Glutamatergic neuron (in vitro differentiated cells): ENCODE results near the gene MVB12B. TPM values are rescaled to one million over a fixed set of nuclear protein-coding genes. Genes with fewer than 3 reads are reported as not detected.

Source experiments
- DNase-seq: peaks from one replicate; pipeline ENCODE4 v3.0.0; 2022
- H3K27ac Mint-ChIP-seq: one replicate; pipeline ENCODE4 v1.8.0; 2020; ENCODE audit warnings: mild to moderate bottlenecking, mixed read lengths, inconsistent platforms; ENCODE audit not compliant: unreplicated experiment
- H3K27me3 Mint-ChIP-seq: one replicate; pipeline ENCODE4 v1.8.0; 2020; ENCODE audit warnings: mild to moderate bottlenecking, moderate library complexity, mixed read lengths, inconsistent platforms; ENCODE audit not compliant: unreplicated experiment
- H3K36me3 Mint-ChIP-seq: one replicate; pipeline ENCODE4 v1.8.0; 2020; ENCODE audit warnings: mild to moderate bottlenecking, mixed read lengths, inconsistent platforms; ENCODE audit not compliant: unreplicated experiment
- H3K4me1 Mint-ChIP-seq: one replicate; pipeline ENCODE4 v1.8.0; 2020; ENCODE audit warnings: mild to moderate bottlenecking, low read depth, mixed read lengths, inconsistent platforms; ENCODE audit not compliant: unreplicated experiment
- H3K4me3 Mint-ChIP-seq: one replicate; pipeline ENCODE4 v1.8.0; 2020; ENCODE audit warnings: mild to moderate bottlenecking, mixed read lengths, inconsistent platforms; ENCODE audit not compliant: unreplicated experiment
- H3K9me3 Mint-ChIP-seq: one replicate; pipeline ENCODE4 v1.8.0; 2020; ENCODE audit warnings: mild to moderate bottlenecking, moderate library complexity, mixed read lengths, inconsistent platforms; ENCODE audit not compliant: unreplicated experiment
- total RNA-seq: library from RNA; stranded (reverse); fragmentation: NEBNext Ultra II Directional; extraction: Animal tissue kit (Norgen Biotek cat#: 25700); gene quantifications from one replicate; pipeline ENCODE4 v1.2.1, GENCODE V29; 2021; ENCODE audit not compliant: unreplicated experiment
- TF ChIP-seq, protein P1 (sequence below): fragments of 200-600 bp; sonication (generic); IDR thresholded peaks from one replicate; pipeline ENCODE4 v1.5.0; 2021; ENCODE audit not compliant: partially characterized antibody, unreplicated experiment

Gene MVB12B
- total RNA-seq, 1 donor from 2014 or later = 41.1 TPM

DNA sequence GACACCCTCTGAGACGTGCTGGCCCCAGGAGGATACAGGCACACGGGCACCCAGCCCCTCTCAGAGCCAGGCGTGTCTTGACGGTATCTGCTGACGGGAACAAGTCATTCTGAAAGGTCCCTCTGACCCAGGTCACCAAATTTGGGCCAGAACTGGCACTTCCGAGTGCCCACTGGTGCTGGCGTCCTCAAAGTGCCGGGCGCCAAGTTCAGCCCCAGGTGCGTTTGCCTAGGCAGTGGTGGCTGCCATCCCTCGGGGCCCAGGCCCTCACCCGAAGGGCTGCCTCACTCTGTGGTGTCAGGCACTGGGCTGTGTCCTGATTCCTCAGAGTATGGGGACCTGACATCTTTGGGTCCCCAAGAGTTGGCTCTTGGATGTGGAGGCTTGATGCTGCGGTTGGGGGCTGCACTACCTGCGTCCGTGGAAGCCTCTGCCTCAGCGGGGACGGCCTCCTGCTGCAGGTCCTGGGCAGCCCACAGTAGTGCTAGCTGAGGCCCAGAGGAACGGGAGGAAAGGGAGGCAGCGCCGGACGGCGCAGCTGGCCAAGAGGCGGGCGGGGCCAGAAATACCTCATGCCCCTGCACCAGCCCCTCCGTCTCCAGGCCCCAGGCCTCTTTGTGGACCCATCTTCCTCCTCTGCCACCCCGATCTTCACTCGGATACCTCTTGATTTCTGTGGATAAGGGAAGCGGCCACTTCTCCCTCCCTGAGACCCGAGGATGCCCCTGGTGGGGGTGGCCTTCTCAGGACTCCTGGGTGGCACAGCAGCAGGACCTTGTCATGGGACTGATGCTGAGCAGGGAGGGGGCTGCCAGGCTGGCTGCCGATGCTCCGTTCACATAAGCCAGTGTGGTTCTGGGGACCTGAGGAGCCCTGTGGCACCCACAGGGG, 177.7 kb downstream of the MVB12B start:
- Mint-ChIP-seq H3K36me3 (peaks cover 8% of the 10 kb centered on the region), H3K4me3 (no peak overlapping the region), H3K27me3 (peaks cover 15% of the 10 kb centered on the region), H3K4me1 (peaks cover 6% of the 10 kb centered on the region), H3K27ac (no peak overlapping the region), H3K9me3 (peaks cover 2% of the 10 kb centered on the region)
- TF ChIP-seq, protein P1, sequence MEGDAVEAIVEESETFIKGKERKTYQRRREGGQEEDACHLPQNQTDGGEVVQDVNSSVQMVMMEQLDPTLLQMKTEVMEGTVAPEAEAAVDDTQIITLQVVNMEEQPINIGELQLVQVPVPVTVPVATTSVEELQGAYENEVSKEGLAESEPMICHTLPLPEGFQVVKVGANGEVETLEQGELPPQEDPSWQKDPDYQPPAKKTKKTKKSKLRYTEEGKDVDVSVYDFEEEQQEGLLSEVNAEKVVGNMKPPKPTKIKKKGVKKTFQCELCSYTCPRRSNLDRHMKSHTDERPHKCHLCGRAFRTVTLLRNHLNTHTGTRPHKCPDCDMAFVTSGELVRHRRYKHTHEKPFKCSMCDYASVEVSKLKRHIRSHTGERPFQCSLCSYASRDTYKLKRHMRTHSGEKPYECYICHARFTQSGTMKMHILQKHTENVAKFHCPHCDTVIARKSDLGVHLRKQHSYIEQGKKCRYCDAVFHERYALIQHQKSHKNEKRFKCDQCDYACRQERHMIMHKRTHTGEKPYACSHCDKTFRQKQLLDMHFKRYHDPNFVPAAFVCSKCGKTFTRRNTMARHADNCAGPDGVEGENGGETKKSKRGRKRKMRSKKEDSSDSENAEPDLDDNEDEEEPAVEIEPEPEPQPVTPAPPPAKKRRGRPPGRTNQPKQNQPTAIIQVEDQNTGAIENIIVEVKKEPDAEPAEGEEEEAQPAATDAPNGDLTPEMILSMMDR = peak; percentile 5
- DNase-seq = peak; percentile 9

DNA sequence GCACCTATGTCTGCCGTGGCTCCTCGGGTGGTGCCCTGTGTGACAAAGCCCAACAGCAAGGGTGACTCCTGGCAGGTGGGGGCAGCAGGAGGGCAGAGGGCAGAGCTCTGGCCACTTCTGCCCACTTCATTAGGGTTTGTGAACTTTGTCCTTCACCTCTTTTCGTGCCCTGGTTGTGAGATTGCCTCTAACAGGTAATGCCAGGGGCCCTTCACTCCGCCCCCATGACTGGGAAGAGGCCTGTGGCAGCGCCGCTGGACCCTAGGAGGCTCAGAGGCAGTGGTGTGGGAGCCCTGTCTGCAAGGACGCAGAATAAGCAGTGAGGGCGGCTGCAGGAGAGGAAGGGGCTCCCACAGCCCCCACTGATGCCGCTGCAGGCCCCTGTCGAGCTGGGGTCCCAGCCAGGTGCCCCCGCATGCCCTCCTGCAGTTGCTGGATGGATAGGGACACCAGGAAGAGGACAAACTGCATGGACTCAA, 178.4 kb downstream of the MVB12B start:
- Mint-ChIP-seq H3K27ac (no peak overlapping the region), H3K27me3 (peaks cover 15% of the 10 kb centered on the region), H3K9me3 (peaks cover 2% of the 10 kb centered on the region), H3K36me3 (peaks cover 8% of the 10 kb centered on the region), H3K4me1 (peaks cover 6% of the 10 kb centered on the region), H3K4me3 (no peak overlapping the region)
- DNase-seq = peak; percentile 8
- TF ChIP-seq, protein P1 = no peak

DNA sequence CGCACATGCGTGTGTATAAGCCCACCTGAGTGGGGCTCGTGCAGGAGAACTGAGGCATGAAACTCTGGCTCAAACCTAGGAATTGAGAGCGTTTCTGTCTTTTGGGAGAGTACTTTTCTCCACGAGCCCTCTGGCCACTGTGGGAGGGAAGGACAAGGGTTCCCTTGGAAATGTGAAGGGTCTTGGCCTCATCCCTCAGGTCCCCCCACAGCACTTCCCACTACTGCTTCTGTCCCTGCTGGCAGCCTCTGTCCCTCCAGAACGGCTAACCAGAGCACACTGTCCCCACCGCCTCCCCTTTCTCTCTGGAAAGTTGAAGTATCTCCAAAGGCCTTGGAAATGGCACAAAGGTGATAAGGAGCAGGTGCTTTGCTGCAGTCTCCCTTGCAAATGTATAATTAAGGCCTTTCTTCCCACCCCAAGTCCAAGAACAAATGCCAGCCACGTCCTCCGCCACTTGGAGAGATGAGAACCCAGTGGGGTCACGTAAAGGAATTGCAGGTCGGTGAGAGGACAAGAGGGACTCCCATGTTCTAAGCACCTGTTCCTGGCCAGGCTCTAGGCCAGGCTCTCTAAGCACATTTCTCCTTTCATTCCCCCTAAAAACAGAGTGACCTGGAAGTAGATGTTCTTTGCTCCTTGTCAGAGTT, 179.2 kb downstream of the MVB12B start:
- H3K9me3 Mint-ChIP-seq = peaks cover 2% of the 10 kb centered on the region
- peaks cover 8% of the 10 kb centered on the region for H3K36me3 Mint-ChIP-seq
- peaks cover 12% of the 10 kb centered on the region for H3K27me3 Mint-ChIP-seq
- H3K4me1 Mint-ChIP-seq = peaks cover 6% of the 10 kb centered on the region
- TF ChIP-seq, protein P1 = no peak
- peak; percentile 1 for DNase-seq
- no peak overlapping the region for H3K4me3 Mint-ChIP-seq
- H3K27ac Mint-ChIP-seq = no peak overlapping the region

DNA sequence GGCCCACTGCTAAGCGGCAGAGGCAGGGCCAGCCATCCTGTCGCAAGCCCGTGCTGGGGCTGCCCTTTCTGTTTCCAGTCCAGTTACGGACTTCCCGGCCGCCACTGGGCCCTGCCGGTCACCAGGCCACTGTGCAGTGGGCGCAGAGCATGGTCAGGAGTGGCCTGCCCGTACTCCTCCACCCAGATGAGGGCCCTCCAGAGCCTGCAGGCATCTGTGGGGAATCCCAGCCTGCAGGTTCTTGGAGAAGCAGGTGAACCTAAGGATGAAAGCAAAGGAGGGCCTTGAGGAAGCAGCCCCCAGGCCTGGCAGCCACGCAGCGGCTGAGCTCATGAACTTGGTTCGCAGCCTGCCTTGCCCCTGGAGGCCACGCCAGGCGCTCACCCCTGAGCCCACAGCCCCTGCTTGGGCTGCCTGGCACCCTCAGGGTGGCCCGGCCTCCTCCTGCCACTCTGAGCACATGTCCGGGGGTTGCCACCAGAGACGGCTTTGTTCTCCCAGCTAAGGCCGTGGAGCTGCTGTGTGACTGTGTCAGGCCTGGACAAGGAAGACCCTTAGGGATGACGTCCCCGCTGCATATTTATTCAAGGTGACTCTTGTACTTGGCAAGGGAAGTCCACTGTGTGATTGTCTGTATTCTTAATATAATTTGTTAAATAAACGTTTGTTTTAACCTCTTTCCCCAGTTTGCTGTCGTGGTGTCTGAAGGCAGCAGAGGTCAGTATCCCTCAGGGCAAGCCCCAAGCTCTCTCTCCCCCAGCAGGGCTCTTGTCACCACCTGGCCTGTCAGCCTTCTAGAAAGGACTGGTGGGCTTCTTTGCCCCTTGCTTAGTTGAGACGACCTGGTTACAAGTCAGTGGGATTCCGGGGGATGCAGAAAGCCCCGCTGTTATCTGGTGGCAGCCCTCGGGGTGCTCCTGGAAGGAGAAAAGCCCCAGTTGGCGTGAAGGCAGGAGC, 180.0 kb downstream of the MVB12B start:
- H3K4me1 Mint-ChIP-seq = peaks cover 5% of the 10 kb centered on the region
- H3K36me3 Mint-ChIP-seq = peaks cover 8% of the 10 kb centered on the region
- H3K27ac Mint-ChIP-seq = no peak overlapping the region
- no peak overlapping the region for H3K4me3 Mint-ChIP-seq
- peaks cover 2% of the 10 kb centered on the region for H3K9me3 Mint-ChIP-seq
- peak; percentile 16 for DNase-seq
- TF ChIP-seq, protein P1 = no peak
- peaks cover 12% of the 10 kb centered on the region for H3K27me3 Mint-ChIP-seq
